ENCODE measurements around the gene TEKT2.

TEKT2 gene

DNA sequence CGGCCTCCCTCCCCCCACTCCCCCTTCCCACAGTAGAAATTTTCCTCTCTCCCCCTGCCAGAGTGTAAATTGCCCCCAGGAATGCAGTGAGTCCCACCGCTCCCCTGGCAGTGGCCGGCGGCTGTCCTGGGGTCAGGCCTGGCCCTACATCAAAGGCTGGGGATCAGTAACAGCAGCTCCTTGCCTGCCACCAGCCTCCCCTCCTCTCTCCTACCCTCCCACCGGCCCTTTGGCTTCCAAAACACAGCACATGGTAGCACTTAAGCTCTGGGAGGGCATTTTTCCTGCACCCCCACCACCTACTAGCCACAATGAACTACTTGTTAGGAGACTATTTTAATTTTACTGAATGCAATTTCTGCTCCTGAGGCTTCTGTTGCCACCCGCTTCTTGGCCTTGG, 50.1 kb downstream of the TEKT2 start:
- no peaks in the 10 kb centered on the region for H3K4me1 ChIP-seq (ENCODE audit: low read depth, poor library complexity, severe bottlenecking)
- H3K27ac ChIP-seq, result no peak overlapping the region
- H3K4me3 ChIP-seq (IDR thresholded peaks at IDR 0.05; ENCODE audit: insufficient read depth, low read depth, low read length), result no peak overlapping the region
- H2AFZ ChIP-seq (ENCODE audit: low read depth), result no peak overlapping the region
- no peak overlapping the region for H3K9ac ChIP-seq
- TF ChIP-seq, protein P1, sequence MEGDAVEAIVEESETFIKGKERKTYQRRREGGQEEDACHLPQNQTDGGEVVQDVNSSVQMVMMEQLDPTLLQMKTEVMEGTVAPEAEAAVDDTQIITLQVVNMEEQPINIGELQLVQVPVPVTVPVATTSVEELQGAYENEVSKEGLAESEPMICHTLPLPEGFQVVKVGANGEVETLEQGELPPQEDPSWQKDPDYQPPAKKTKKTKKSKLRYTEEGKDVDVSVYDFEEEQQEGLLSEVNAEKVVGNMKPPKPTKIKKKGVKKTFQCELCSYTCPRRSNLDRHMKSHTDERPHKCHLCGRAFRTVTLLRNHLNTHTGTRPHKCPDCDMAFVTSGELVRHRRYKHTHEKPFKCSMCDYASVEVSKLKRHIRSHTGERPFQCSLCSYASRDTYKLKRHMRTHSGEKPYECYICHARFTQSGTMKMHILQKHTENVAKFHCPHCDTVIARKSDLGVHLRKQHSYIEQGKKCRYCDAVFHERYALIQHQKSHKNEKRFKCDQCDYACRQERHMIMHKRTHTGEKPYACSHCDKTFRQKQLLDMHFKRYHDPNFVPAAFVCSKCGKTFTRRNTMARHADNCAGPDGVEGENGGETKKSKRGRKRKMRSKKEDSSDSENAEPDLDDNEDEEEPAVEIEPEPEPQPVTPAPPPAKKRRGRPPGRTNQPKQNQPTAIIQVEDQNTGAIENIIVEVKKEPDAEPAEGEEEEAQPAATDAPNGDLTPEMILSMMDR (conservative IDR thresholded peaks at IDR 0.05; ENCODE audit: low read depth, low read length), result no peak
- no peak overlapping the region for H3K4me2 ChIP-seq
- no peaks in the 10 kb centered on the region for H3K79me2 ChIP-seq (ENCODE audit: insufficient read depth, low read depth)
- H3K27me3 ChIP-seq (ENCODE audit: insufficient read depth, low read depth), result no peaks in the 10 kb centered on the region
- H3K36me3 ChIP-seq (ENCODE audit: insufficient read depth), result 0 out of 2 replicates have a peak, but pooled peaks cover 4% of the 10 kb centered on the region
- no peaks in the 10 kb centered on the region for H4K20me1 ChIP-seq (ENCODE audit: insufficient read depth)

DNA sequence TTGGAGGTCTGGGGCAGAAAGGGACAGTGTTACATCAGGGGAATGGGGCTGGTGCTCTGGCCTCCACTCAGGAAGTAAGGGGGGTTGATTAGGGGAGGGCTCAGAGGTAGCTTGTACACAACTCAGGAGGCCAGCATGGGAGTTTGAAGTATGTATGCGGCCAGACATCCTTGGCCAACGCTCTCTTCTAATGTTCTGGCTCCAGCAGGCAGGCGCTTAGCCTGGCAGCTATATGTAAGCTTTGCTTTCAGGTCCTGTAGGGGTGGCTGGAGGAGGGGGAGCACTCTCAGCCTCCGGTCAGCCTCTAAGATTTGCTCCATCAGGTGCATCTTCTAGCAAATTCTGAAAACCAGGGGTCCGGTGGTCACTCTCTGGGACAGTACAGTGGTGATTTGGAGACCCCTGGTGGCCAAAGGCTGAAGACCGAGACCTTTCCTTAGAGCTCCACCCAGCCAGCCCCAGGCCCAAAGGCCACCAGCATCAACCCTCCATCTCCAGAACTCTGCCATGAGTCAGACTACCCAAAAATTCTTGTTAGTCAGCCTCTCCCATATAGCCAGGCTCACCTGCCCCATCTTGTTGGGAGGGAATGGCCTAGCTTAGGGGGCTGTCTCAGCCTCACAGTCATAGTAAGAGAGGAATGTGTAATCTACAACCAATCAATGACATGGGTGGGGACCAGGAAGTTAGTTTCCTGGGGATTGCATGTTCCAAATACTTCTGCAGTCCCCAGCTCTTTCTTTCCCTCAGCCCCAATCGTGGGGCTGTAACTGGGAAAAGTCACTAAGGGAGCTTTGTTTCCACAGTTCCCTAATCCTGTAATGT, 50.8 kb downstream of the TEKT2 start:
- no peaks in the 10 kb centered on the region for H3K4me1 ChIP-seq (ENCODE audit: low read depth, poor library complexity, severe bottlenecking)
- H3K79me2 ChIP-seq (ENCODE audit: insufficient read depth, low read depth), result no peaks in the 10 kb centered on the region
- no peak overlapping the region for H3K4me3 ChIP-seq (IDR thresholded peaks at IDR 0.05; ENCODE audit: insufficient read depth, low read depth, low read length)
- no peaks in the 10 kb centered on the region for H3K27me3 ChIP-seq (ENCODE audit: insufficient read depth, low read depth)
- H4K20me1 ChIP-seq (ENCODE audit: insufficient read depth), result no peaks in the 10 kb centered on the region
- no peak overlapping the region for H2AFZ ChIP-seq (ENCODE audit: low read depth)
- H3K36me3 ChIP-seq (ENCODE audit: insufficient read depth), result 0 out of 2 replicates have a peak, but pooled peaks cover 4% of the 10 kb centered on the region
- TF ChIP-seq, protein P1 (conservative IDR thresholded peaks at IDR 0.05; ENCODE audit: low read depth, low read length), result peak; percentile 78
- no peak overlapping the region for H3K4me2 ChIP-seq
- no peak overlapping the region for H3K9ac ChIP-seq
- no peak overlapping the region for H3K27ac ChIP-seq

DNA sequence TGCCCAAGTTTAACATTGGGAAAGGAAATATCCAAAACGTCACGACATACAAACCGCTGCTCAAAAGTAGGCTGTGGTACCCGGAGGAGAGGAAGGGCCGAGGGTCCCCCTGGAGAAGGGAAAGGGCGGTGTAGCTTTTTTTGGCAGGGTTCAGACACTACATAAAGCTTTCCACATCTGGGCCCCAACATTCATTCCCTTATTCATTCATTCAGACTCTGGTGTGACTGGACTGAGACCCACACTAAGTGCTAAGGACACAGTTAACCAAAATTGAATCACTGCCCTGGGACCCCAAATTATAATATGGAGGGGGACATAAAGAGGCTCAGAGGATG, 51.4 kb downstream of the TEKT2 start:
- no peaks in the 10 kb centered on the region for H3K4me1 ChIP-seq (ENCODE audit: low read depth, poor library complexity, severe bottlenecking)
- H3K4me2 ChIP-seq, result no peak overlapping the region
- H3K27me3 ChIP-seq (ENCODE audit: insufficient read depth, low read depth), result no peaks in the 10 kb centered on the region
- H3K79me2 ChIP-seq (ENCODE audit: insufficient read depth, low read depth), result 0 out of 2 replicates have a peak, but pooled peaks cover under 1% of the 10 kb centered on the region
- 0 out of 2 replicates have a peak, but pooled peaks cover 4% of the 10 kb centered on the region for H3K36me3 ChIP-seq (ENCODE audit: insufficient read depth)
- H3K9ac ChIP-seq, result no peak overlapping the region
- TF ChIP-seq, protein P1 (conservative IDR thresholded peaks at IDR 0.05; ENCODE audit: low read depth, low read length), result no peak
- no peaks in the 10 kb centered on the region for H4K20me1 ChIP-seq (ENCODE audit: insufficient read depth)
- no peak overlapping the region for H2AFZ ChIP-seq (ENCODE audit: low read depth)
- no peak overlapping the region for H3K4me3 ChIP-seq (IDR thresholded peaks at IDR 0.05; ENCODE audit: insufficient read depth, low read depth, low read length)
- no peak overlapping the region for H3K27ac ChIP-seq

DNA sequence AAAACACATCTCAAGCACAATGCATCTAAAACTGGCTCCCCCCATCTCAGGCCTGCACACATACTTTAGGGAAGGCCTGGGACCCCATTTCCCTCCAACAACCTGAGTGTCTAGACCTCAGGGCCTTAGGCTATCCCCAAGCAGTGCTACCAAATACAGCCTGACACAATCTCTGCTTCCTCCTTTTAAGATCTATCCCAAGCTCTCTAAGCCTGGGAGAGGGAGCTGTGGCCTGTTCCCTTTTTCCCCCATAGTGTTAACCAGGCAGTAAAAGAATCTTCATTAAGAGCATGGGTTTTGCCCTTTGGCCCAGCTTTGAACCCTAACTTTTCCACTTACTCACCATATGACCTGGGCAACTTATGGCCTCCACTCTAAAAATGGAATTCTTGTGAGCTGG, 51.9 kb downstream of the TEKT2 start:
- Histone ChIP-seq H3K27ac (no peak overlapping the region), H3K4me2 (no peak overlapping the region), H3K9ac (no peak overlapping the region), H3K27me3 (ENCODE audit: insufficient read depth, low read depth) (no peaks in the 10 kb centered on the region), H2AFZ (ENCODE audit: low read depth) (no peak overlapping the region), H3K4me3 (IDR thresholded peaks at IDR 0.05; ENCODE audit: insufficient read depth, low read depth, low read length) (no peak overlapping the region), H4K20me1 (ENCODE audit: insufficient read depth) (no peaks in the 10 kb centered on the region), H3K4me1 (ENCODE audit: low read depth, poor library complexity, severe bottlenecking) (no peaks in the 10 kb centered on the region), H3K79me2 (ENCODE audit: insufficient read depth, low read depth) (0 out of 2 replicates have a peak, but pooled peaks cover 5% of the 10 kb centered on the region), H3K36me3 (ENCODE audit: insufficient read depth) (0 out of 2 replicates have a peak, but pooled peaks cover 4% of the 10 kb centered on the region)
- TF ChIP-seq, protein P1 (conservative IDR thresholded peaks at IDR 0.05; ENCODE audit: low read depth, low read length), result no peak

Data from KMS-11 (cell line).